Cortex of kidney (tissue), 1 donor: ENCODE results near the gene AGBL1.
"Not testable (repeated sequence)": the region's sequence is repeated elsewhere in the genome, so short reads cannot be mapped to it uniquely, and the experiment has no call there.

Source experiments
- DNase-seq: peaks from one replicate; lab custom pipeline; 2025; lab: John Stamatoyannopoulos, UW

The AGBL1 gene

GRCh38 chr15:86942285-86942684 lies 862.6 kb downstream of the AGBL1 start:
- DNase-seq, result no peak

DNA sequence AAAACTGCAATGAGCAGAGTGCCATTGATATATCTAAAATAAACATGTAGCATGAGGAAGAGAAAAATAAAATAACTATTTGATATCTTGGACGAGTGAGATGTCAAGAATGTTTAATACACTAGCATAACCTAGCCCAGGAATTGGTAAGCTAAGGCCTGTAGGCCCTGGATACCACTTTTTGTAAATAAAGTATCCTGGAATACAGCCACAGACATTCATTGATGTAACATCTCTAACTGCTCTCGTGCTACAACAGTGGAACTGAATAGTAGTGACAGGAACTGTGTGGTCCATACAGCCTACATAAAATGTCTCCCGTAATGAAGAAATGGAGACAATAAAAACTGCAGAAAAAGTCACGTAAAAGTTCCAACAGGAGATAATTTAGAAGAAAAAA lies 869.0 kb downstream of the AGBL1 start:
- DNase-seq, result no peak

GRCh38 chr15:86959254-86959653 lies 879.6 kb downstream of the AGBL1 start:
- no peak for DNase-seq

GRCh38 chr15:86961669-86962068 lies 882.0 kb downstream of the AGBL1 start:
- no peak for DNase-seq

GRCh38 chr15:86964271-86964670 lies 884.6 kb downstream of the AGBL1 start:
- no peak for DNase-seq

DNA sequence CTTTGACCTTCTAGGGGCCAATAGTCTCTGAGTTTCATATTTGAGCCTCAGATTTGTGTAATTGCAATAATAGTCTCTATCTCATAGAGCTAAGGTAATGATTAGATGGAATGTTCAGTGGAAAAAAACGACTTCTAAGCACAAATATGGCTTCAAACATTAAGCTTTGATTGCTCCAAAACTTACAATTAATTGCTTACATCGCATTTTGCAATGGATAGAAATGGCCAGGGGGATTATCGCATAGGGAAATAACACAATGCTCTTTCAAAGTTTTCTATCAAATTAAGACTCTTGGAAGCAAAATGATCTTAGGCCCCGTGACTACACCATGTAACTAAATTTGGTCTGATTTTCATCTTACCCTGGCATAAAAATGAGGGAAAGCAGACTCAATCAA lies 888.6 kb downstream of the AGBL1 start:
- DNase-seq, result no peak

DNA sequence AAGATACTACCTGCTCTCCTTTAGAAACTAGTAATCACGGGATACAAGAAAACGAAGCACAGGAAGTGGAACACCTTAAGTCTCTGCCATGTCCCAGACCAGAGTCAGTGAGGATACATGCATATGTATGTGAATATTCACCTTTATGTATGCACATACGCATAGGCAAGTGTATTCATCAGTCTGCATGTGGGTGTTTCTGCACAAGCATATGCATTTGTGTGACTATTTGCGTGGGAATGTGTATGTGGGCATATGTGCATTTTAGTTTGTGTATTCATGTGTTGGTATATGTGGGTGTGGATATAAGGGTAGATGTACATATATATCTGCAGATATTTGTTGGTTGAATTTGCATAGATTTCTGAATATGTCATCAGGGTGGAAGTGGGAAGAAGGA lies 889.7 kb downstream of the AGBL1 start:
- no peak for DNase-seq

DNA sequence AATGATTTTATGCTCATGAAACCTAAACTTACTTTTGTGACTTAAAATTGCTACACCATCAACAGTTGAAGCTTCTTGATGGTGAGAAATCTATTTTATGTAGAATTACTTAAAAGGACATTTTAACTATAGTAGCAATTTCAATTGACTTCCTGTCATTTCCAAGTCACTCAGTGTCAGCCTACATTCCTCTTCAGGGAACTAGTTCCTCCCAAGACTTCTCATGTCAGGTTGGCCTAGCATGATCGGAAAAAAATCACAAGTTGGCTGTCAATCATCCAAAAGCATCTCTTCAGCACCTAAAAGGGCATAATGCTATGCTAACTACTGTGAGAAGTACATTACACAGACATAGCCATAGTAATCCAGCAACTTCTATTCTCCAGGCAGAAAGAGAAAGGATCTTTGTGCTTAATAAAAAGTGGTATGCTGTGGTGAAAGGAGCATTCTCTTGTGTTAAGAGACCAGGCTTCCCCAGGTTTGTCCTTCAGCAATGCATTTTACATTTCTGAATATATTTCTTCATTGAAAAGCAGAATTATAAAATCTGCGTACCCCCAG lies 893.7 kb downstream of the AGBL1 start:
- DNase-seq, result no peak

DNA sequence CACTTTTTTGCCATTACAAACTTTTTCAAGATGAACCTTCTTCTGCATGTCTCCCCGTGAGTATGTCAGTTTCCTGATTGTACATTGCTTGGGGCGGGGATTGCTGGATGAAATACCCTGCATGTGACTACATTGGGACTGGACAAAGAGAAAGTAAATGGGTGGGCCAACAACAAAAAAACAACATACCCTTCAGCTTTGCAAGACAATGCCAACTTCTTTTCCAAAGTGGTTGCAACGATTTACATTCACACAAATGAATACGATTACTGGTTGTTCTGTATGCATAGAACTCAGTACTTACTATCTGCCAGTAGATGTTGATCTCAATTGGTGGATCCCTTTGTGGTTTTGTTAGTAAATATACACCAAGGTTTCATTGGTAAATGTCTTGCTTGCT lies 908.4 kb downstream of the AGBL1 start:
- no peak for DNase-seq

- no peak for DNase-seq
Observed at GRCh38 chr15:87021751-87022150, 942.1 kb downstream of the AGBL1 start.

DNA sequence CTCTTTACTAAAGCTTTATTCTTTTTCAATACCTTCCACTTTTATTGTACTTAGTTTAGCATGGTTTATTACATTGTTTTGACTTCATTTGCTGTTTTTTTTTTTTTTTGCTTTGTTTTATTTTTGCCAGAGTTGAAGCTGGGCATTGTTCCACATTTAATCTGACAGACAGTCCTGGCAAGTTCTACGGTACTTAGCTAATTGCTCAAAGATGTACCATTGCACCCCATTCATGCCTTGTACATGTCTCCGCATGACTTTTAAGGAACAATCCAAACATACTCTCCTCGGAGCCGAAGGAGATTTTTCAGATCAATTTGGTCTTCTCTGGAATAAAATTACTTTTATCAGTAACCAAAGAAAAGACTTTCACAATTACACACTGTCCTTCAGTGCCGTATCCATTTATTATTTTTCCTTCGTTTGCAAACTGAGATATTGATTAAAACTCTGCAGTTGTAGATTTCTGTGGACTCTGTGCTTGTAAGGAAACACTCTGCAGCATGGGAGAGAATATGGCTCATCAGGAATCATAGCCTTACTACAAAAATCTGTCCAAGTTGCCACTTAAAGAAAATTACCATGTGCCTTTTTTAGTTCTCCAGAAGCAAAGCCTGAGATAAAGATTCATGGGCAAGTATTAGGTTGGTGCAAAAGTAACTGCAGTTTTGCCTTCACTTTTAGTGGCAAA lies 952.0 kb downstream of the AGBL1 start:
- DNase-seq, result no peak

- DNase-seq, result no peak
Observed at GRCh38 chr15:87032295-87032694, 952.6 kb downstream of the AGBL1 start.

GRCh38 chr15:87033056-87033455 lies 953.4 kb downstream of the AGBL1 start:
- no peak for DNase-seq

- no peak for DNase-seq
Observed at GRCh38 chr15:87034886-87035285, 955.2 kb downstream of the AGBL1 start.

DNA sequence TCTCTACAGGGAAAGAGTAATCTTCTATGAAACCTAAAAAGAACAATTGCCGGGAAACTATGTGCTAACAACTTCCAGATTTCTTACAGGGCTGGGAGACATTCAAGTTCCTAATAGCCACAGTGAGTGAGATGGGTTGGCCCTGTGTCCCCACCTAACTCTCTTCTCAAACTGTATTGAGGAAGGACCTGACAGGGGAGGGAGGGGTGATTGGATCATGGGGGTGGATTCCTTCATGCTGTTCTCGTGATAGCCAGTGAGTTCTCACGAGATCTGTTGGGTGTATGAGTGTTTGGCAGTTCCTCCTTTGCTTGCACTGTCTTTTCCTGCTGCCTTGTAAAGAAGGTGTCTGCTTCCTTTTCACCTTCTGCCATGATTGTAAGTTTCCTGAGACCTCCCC lies 958.7 kb downstream of the AGBL1 start:
- no peak for DNase-seq

GRCh38 chr15:87042619-87043018 lies 962.9 kb downstream of the AGBL1 start:
- not testable (repeated sequence) for DNase-seq

GRCh38 chr15:87045746-87046145 lies 966.1 kb downstream of the AGBL1 start:
- DNase-seq, result no peak

DNA sequence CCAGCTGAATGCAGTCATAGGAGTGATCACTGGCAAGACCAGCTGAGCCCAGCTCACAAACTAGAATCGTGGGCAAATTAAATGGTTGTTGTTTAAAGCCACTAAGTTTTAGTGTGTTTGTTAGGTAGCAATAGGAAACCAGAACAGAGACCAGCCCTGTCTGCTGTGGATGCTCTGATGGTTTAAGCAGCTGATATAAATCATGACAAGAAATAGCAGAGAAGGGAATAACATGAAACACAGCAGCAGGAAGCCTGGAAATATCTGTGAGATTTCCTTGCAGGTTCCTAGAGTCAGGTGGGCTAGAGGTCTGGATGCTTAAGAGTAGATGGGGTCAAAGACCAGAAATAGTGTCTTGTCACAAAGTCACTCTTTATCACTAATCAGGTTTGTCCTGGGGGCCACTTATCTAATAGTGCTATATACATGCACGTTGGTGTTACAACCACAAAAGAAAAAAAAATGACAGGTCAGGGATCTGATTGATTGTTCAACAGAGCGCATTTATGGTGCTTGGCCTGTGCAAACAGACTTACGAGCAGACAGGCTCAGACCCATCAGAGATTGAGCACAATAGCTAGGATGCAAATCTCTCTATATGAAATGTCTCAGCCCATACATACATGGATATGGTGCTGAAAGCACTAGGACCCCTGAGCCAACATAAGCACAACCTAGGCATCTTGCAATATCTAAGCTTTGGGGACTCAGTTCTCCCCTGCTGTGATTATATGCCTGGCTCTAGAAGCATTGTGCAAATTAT lies 967.7 kb downstream of the AGBL1 start:
- no peak for DNase-seq
